ENCODE measurements around the gene USP49.

DNA sequence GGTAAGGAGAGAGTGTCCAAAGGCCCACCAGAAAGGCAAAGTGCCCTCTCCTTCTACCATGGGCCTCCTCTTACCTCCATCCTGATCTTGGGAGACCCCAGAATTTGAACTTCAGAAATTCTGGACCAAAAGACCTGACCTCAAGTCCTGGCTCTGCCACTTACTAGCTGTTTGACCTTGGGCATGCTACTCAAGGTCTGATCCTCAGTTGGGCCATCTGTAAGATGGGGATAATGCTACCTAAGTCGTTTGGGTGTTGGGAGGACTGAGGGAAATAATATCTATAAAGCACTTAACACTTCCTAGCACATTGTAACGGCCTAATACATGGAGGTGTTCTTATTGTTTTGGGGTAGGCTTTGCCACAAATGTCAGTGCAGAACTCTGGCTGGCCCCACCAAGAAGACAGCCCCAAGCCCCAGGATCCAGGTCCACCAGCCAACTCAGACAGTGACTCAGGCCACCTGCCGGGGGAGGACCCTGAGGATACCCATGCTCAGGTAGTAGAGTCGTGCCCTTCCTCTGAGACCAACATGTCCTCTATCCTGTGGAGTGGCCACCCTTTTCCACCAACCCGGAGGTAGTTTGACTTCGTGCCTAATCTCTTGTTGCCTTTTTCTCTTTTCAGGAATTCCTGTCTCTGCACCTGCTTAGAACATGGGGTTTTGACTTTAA, 111.9 kb downstream of the USP49 start:
- TF ChIP-seq TAF1 (IDR thresholded peaks at IDR 0.05; ENCODE audit: borderline replicate concordance, low read depth, low read length) (no peak), POLR2A (IDR thresholded peaks at IDR 0.05; ENCODE audit: low read depth, low read length) (no peak), POLR2AphosphoS5 (IDR thresholded peaks at IDR 0.05; ENCODE audit: low read depth, low read length) (no peak)

All from GM12892 (cell line).